Coronary artery (tissue), 2 donors: ENCODE measurements around the gene MIA2.
"Not testable (repeated sequence)": the region's sequence is repeated elsewhere in the genome, so short reads cannot be mapped to it uniquely, and the experiment has no call there.

Experiments
- DNase-seq: peaks from one replicate; pipeline ENCODE4 v3.0.0-alpha.2; 2017; ENCODE audit warnings: low spot score
- H3K27ac ChIP-seq, 2 donors: fragments of 200-600 bp; sonication (generic); one replicate each; pipeline ENCODE4 v1.5.1; 2016 to 2019
- H3K4me3 ChIP-seq: fragments of 200-600 bp; sonication (generic); 2 replicates; pipeline ENCODE4 v1.5.1; 2016; ENCODE audit warnings: mild to moderate bottlenecking, moderate library complexity
- CTCF ChIP-seq: fragments of 200-600 bp; sonication (generic); IDR thresholded peaks from one replicate; pipeline ENCODE4 v1.5.1; 2019; ENCODE audit warnings: antibody characterized with exemption

The MIA2 gene

DNA sequence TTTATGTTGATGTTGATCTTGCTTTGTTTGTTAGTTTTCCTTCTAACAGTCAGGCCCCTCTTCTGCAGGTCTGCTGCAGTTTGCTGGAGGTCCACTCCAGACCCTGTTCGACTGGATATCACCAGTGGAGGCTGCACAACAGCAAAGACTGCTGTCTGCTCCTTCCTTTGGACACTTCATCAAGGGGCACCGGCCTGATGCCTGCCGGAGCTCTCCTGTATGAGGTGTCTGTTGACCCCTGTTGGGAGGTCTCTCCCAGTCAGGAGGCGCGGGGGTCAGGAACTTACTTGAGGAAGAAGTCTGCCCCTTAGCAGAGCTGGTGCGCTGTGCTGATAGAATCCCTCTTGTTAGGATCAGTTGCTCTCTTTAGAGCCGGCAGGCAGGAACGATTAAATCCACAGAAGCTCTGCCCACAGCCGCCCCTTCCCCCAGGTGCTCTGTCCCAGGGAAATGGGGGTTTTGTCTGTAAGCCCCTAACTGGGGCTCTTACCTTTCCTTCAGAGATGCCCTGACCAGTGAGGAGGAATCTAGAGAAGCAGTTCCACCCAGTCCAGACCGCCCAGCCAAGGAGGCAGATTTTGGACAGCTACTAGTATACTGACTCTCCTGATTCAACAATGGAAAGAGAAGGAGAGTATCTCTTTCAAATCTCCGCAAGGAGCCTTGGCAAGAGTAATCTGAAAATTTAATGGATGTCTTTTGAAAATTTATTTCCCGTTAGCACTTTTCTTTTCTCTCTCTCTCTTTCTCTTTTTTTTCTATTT, 25.2 kb downstream of the MIA2 start:
- H3K4me3 ChIP-seq = no peak overlapping the region
- TF ChIP-seq CTCF = no peak
- DNase-seq = no peak
- no peak overlapping the region for H3K27ac ChIP-seq

DNA sequence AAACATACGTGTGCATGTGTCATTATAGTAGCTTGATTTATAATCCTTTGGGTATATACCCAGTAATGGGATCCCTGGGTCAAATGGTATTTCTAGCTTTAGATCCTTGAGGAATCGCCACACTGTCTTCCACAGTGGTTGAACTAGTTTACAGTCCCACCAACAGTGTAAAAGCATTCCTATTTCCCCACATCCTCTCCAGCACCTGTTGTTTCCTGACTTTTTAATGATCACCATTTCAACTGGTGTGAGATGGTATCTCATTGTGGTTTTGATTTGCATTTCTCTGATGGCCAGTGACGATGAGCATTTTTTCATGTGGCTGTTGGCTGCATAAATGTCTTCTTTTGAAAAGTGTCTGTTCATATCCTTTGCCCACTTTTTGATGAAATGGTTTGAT, 26.4 kb downstream of the MIA2 start:
- not testable (repeated sequence) for H3K4me3 ChIP-seq, H3K27ac ChIP-seq, DNase-seq

DNA sequence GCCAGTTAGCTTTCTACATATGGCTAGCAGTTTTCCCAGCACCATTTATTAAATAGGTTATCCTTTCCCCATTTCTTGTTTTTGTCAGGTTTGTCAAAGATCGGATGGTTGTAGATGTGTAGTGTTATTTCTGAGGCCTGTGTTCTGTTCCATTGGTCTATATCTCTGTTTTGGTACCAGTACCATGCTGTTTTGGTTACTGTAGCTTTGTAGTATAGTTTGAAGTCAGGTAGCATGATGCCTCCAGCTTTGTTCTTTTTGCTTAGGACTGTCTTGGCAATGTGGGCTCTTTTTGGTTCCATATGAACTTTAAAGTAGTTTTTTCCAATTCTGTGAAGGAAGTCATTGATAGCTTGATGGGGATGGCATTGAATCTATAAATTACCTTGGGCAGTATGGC, 28.5 kb downstream of the MIA2 start:
- not testable (repeated sequence) for H3K27ac ChIP-seq, H3K4me3 ChIP-seq, DNase-seq

- TF ChIP-seq CTCF = no peak
- no peak for DNase-seq
- no peak overlapping the region for H3K27ac ChIP-seq
- no peak overlapping the region for H3K4me3 ChIP-seq
These were observed 30.3 kb downstream of the MIA2 start for GRCh38 chr14:39264057-39264456.

GRCh38 chr14:39264558-39264957, 30.8 kb downstream of the MIA2 start:
- no peak for DNase-seq
- Histone ChIP-seq H3K27ac (no peak overlapping the region), H3K4me3 (no peak overlapping the region)
- no peak for TF ChIP-seq CTCF

DNA sequence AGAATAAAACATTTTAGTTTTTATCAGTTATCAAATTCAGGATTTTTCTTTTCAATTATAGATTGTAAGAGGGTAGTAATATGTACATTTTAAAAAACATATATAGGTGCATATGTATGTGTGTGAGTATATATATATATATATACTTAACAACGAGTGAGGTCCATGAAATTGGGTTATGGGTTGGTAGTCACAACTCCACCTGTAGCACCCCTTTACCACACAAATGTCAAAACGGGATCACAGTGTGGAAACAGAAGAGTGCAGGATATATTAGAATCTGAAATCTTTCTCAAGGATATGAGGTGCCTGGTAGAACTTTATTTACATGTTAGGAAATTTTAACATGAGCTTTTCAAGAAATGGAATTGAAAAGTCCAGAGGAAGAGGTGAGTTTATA, 31.3 kb downstream of the MIA2 start:
- Histone ChIP-seq H3K4me3 (peak overlapping the region; percentile 83), H3K27ac (no peak overlapping the region)
- TF ChIP-seq CTCF = no peak
- DNase-seq = no peak

- peak overlapping the region; percentile 97 to 100 for H3K27ac ChIP-seq
- DNase-seq = no peak
- peak overlapping the region; percentile 83 for H3K4me3 ChIP-seq
- TF ChIP-seq CTCF = no peak
These were observed 32.2 kb downstream of the MIA2 start for GRCh38 chr14:39265806-39266524.

- H3K27ac ChIP-seq = peak overlapping the region; percentile 97 to 100
- H3K4me3 ChIP-seq = peak overlapping the region; percentile 83
- no peak for TF ChIP-seq CTCF
- peak; percentile 82 for DNase-seq
These were observed 32.8 kb downstream of the MIA2 start for GRCh38 chr14:39266525-39266870.
